Panc1 (cell line): ENCODE data around the gene F2.

Experiments
- POLR2AphosphoS5 ChIP-seq: IDR thresholded peaks from 2 replicates; pipeline ENCODE4 v1.6.1; 2012; ENCODE audit warnings: mild to moderate bottlenecking, low read depth, low read length, moderate library complexity
- TF ChIP-seq, protein P1 (sequence below): fragments of 450-650 bp; IDR thresholded peaks from 2 replicates; pipeline ENCODE4 v1.5.1; 2017; ENCODE audit warnings: mild to moderate bottlenecking
- TF ChIP-seq, protein P2 (sequence below), 2 experiments: IDR thresholded peaks; 2 replicates each; pipeline ENCODE4 v1.6.1; 2011 to 2012; ENCODE audit warnings: low read depth in 2 of 2, control low read depth in 1 of 2, low read length in 1 of 2, mild to moderate bottlenecking in 1 of 2, moderate library complexity in 1 of 2; ENCODE audit not compliant: insufficient read depth in 1 of 2

DNA sequence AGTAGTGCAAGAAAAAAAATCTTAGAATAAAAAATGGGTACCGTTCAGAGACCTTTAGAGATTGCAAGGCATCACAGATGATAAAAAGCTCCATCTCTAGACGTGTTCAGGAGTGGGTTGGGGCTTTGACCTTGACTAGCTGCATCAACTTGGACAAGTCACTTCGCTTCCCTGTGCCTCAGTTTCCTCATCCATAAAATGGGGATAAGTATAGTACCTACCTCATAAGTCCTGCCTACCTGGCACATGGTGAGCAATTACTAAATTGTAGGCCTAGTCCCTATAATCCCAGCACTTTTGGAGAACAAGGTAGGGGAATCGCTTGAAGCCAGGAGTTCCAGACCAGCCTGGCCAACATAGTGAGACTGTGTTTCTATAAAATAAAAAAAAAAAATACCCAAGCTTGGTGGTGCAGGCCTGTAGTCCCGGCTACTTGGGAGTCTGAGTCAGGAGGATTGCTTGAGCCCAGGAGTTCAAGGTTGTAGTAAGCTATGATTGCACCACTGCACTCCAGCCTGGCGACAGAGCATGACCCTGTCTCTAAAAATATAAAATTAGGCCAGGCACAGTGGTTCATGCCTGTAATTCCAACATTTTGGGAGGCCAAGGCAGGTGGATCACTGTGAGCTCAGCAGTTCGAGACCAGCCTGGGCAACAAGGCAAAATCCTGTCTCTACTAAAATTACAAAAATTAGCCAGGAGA lies 6.0 kb upstream of the F2 start:
- TF ChIP-seq, protein P1, sequence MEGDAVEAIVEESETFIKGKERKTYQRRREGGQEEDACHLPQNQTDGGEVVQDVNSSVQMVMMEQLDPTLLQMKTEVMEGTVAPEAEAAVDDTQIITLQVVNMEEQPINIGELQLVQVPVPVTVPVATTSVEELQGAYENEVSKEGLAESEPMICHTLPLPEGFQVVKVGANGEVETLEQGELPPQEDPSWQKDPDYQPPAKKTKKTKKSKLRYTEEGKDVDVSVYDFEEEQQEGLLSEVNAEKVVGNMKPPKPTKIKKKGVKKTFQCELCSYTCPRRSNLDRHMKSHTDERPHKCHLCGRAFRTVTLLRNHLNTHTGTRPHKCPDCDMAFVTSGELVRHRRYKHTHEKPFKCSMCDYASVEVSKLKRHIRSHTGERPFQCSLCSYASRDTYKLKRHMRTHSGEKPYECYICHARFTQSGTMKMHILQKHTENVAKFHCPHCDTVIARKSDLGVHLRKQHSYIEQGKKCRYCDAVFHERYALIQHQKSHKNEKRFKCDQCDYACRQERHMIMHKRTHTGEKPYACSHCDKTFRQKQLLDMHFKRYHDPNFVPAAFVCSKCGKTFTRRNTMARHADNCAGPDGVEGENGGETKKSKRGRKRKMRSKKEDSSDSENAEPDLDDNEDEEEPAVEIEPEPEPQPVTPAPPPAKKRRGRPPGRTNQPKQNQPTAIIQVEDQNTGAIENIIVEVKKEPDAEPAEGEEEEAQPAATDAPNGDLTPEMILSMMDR, result no peak
- TF ChIP-seq, protein P2, sequence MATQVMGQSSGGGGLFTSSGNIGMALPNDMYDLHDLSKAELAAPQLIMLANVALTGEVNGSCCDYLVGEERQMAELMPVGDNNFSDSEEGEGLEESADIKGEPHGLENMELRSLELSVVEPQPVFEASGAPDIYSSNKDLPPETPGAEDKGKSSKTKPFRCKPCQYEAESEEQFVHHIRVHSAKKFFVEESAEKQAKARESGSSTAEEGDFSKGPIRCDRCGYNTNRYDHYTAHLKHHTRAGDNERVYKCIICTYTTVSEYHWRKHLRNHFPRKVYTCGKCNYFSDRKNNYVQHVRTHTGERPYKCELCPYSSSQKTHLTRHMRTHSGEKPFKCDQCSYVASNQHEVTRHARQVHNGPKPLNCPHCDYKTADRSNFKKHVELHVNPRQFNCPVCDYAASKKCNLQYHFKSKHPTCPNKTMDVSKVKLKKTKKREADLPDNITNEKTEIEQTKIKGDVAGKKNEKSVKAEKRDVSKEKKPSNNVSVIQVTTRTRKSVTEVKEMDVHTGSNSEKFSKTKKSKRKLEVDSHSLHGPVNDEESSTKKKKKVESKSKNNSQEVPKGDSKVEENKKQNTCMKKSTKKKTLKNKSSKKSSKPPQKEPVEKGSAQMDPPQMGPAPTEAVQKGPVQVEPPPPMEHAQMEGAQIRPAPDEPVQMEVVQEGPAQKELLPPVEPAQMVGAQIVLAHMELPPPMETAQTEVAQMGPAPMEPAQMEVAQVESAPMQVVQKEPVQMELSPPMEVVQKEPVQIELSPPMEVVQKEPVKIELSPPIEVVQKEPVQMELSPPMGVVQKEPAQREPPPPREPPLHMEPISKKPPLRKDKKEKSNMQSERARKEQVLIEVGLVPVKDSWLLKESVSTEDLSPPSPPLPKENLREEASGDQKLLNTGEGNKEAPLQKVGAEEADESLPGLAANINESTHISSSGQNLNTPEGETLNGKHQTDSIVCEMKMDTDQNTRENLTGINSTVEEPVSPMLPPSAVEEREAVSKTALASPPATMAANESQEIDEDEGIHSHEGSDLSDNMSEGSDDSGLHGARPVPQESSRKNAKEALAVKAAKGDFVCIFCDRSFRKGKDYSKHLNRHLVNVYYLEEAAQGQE (IDR thresholded peaks at IDR 0.05; ENCODE audit: insufficient read depth in 1 of 2, low read depth in 2 of 2, low read length in 1 of 2), result no peak
- no peak for TF ChIP-seq POLR2AphosphoS5
